Ishikawa (cell line): ENCODE results near the gene OPCML.
A peak's percentile ranks its signal among the peaks of the same experiment; 100 is the strongest.

Source experiments
- CEBPB ChIP-seq: IDR thresholded peaks from 2 replicates; pipeline ENCODE4 v1.6.1; 2012
- CREB1 ChIP-seq: IDR thresholded peaks from 2 replicates; pipeline ENCODE4 v1.6.1; 2012; ENCODE audit warnings: low read depth
- EGR1 ChIP-seq: IDR thresholded peaks from 2 replicates; pipeline ENCODE4 v1.6.1; 2012
- EP300 ChIP-seq: IDR thresholded peaks from 2 replicates; pipeline ENCODE4 v1.6.1; 2012; ENCODE audit warnings: borderline replicate concordance
- FOXM1 ChIP-seq: IDR thresholded peaks from 2 replicates; pipeline ENCODE4 v1.6.1; 2012; ENCODE audit warnings: low read depth, borderline replicate concordance
- NFIC ChIP-seq: IDR thresholded peaks from 2 replicates; pipeline ENCODE4 v1.6.1; 2012
- RAD21 ChIP-seq: IDR thresholded peaks from 2 replicates; pipeline ENCODE4 v1.6.1; 2012; ENCODE audit warnings: low read depth
- TAF1 ChIP-seq: IDR thresholded peaks from 2 replicates; pipeline ENCODE4 v1.6.1; 2012; ENCODE audit warnings: low read depth, mild to moderate bottlenecking
- TCF12 ChIP-seq: IDR thresholded peaks from 2 replicates; pipeline ENCODE4 v1.6.1; 2012; ENCODE audit warnings: low read depth
- TEAD4 ChIP-seq: IDR thresholded peaks from 2 replicates; pipeline ENCODE4 v1.6.1; 2012
- YY1 ChIP-seq: IDR thresholded peaks from 2 replicates; pipeline ENCODE4 v1.6.1; 2012; ENCODE audit warnings: low read depth
- ZBTB7A ChIP-seq: IDR thresholded peaks from 2 replicates; pipeline ENCODE4 v1.6.1; 2012; ENCODE audit warnings: low read depth
- TF ChIP-seq, protein P1 (sequence below): IDR thresholded peaks from 2 replicates; pipeline ENCODE4 v1.6.1; 2012
- TF ChIP-seq, protein P2 (sequence below): IDR thresholded peaks from 2 replicates; pipeline ENCODE4 v1.6.1; 2012
- TF ChIP-seq, protein P3 (sequence below): IDR thresholded peaks from 2 replicates; pipeline ENCODE4 v1.6.1; 2012; ENCODE audit warnings: low read depth, mild to moderate bottlenecking

Gene OPCML

DNA sequence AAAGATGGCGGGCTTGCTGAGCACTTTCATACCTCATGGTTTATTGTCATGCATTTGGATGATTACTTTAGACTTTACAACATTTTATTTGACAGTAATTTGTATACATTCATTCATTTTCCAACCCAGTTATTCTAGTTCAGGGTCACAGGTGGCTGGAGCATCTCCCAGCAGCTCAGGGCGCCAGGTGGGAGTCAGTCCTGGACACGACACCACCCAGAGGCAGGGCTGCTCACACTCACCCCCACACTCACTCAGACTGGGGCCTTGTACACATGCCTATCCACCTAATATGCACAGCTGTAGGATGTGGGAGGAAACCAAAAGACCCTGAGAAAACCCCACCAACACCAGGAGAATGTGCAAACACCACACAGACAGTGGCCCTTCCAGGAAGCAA, 123.9 kb downstream of the OPCML start:
- TF ChIP-seq, protein P1, sequence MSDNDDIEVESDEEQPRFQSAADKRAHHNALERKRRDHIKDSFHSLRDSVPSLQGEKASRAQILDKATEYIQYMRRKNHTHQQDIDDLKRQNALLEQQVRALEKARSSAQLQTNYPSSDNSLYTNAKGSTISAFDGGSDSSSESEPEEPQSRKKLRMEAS = no peak
- TF ChIP-seq NFIC (no peak), ZBTB7A (no peak), RAD21 (no peak), FOXM1 (no peak), EGR1 (no peak), EP300 (no peak), CREB1 (no peak), CEBPB (no peak), YY1 (no peak), TEAD4 (no peak), TAF1 (no peak), TCF12 (no peak)
- TF ChIP-seq, protein P2, sequence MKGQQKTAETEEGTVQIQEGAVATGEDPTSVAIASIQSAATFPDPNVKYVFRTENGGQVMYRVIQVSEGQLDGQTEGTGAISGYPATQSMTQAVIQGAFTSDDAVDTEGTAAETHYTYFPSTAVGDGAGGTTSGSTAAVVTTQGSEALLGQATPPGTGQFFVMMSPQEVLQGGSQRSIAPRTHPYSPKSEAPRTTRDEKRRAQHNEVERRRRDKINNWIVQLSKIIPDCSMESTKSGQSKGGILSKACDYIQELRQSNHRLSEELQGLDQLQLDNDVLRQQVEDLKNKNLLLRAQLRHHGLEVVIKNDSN = no peak
- TF ChIP-seq, protein P3, sequence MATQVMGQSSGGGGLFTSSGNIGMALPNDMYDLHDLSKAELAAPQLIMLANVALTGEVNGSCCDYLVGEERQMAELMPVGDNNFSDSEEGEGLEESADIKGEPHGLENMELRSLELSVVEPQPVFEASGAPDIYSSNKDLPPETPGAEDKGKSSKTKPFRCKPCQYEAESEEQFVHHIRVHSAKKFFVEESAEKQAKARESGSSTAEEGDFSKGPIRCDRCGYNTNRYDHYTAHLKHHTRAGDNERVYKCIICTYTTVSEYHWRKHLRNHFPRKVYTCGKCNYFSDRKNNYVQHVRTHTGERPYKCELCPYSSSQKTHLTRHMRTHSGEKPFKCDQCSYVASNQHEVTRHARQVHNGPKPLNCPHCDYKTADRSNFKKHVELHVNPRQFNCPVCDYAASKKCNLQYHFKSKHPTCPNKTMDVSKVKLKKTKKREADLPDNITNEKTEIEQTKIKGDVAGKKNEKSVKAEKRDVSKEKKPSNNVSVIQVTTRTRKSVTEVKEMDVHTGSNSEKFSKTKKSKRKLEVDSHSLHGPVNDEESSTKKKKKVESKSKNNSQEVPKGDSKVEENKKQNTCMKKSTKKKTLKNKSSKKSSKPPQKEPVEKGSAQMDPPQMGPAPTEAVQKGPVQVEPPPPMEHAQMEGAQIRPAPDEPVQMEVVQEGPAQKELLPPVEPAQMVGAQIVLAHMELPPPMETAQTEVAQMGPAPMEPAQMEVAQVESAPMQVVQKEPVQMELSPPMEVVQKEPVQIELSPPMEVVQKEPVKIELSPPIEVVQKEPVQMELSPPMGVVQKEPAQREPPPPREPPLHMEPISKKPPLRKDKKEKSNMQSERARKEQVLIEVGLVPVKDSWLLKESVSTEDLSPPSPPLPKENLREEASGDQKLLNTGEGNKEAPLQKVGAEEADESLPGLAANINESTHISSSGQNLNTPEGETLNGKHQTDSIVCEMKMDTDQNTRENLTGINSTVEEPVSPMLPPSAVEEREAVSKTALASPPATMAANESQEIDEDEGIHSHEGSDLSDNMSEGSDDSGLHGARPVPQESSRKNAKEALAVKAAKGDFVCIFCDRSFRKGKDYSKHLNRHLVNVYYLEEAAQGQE = no peak

DNA sequence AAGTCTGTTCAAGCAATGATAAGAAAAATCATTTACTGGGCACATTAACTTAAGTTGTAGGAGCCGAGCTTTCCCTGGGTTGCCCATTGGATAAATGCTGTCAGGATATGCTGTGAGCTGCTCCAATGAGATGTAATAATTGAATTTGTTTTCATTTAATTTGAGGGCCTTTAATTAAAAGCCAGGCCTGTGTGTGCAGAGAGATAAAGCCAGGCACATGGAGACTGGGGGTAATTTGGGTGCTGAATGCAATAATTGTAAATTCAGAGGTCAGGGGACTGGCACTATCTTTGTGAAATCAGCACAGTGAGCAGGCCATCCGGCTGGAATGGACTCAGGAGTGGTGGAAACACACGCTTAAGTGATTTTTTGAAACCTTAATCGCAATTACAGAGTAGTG, 125.8 kb downstream of the OPCML start:
- no peak for TF ChIP-seq RAD21
- TF ChIP-seq, protein P1 = no peak
- TF ChIP-seq TCF12 = no peak
- no peak for TF ChIP-seq CREB1
- TF ChIP-seq TAF1 = no peak
- no peak for TF ChIP-seq FOXM1
- TF ChIP-seq ZBTB7A = no peak

DNA sequence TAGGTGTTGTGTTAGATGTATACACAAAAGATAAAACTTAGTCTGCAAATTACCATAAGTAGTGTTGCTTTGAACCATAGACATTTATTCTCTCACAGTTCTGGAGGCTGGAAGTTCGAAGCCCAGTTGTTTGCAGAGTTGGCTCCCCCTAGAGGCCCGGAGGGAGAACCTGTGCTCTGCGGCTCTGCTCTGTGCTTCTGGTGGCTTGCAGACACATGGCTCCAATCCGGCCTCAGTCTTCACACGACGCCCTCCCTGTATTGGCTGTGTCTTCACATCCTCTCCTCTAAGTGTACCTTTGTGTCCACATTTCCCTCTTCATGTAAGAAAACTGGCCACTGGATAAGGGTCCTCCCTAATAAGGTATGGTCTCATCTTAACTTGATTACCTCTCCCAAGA, 128.4 kb downstream of the OPCML start:
- TF ChIP-seq ZBTB7A = no peak
- TF ChIP-seq, protein P1 = 0 out of 2 replicates have a peak, but pooled peaks have one; percentile 21
- TF ChIP-seq CREB1 = no peak
- no peak for TF ChIP-seq YY1
- TF ChIP-seq RAD21 = peak; percentile 11; the same call in 1 of the 2 replicates

DNA sequence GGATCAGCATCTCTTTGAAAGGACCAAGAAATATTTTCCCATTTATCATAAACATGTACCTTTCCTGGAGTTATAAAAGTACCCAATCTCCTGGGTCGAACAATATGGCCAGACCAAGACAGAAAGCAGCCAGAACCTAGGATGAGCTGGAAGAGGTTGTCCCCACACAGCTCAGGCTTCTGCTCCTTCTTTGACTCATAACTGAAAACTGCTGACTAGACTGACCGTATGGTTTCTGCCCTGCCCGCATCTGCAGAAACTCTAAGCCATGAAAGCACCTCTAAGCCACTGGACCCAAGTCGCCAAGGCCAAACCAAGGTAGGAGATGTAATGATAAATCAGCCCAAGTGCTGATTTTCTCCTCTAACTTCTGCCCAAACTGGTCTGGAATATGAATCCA, 129.8 kb downstream of the OPCML start:
- no peak for TF ChIP-seq CREB1
- no peak for TF ChIP-seq NFIC

DNA sequence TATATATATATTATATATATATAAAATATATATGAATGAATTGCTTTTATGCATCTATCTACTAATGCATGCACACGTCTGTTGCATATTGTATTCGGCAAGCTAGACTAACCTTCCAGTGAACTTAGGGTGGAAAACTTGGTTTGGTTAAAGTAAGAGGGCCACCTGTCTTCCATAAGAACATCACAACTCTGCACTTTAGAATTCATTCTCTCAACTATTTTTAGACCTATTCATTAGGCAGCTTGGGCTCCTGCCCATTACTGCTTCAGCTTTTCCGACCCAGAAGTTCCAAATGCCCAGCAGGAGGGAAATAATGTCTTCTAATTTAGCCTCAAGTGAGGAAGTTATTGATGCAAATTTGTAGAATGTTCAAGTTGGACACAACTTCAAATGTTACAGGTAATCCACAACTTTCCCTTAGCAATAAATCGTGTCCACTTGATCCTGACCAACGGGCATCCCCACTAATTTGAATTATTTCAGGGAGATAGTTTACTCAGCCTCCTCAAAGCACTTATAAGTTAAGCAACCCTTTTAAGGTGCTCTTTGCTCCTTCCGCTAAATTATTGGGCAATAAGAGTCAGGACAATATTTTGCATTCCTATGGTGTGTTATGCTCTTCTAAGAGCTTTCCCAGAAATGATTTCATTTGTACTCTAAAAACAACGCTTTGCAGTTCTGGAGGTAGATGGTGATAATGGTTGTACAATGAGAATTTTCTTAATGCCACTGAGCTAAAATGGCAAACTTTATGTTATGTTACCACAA, 132.3 kb downstream of the OPCML start:
- TF ChIP-seq, protein P3 = no peak
- TF ChIP-seq TEAD4 (no peak), CEBPB (no peak), YY1 (no peak), ZBTB7A (no peak), FOXM1 (no peak), TAF1 (no peak), TCF12 (no peak), CREB1 (no peak), RAD21 (no peak), NFIC (no peak), EGR1 (no peak), EP300 (no peak)
- TF ChIP-seq, protein P2 = no peak
- TF ChIP-seq, protein P1 = no peak

DNA sequence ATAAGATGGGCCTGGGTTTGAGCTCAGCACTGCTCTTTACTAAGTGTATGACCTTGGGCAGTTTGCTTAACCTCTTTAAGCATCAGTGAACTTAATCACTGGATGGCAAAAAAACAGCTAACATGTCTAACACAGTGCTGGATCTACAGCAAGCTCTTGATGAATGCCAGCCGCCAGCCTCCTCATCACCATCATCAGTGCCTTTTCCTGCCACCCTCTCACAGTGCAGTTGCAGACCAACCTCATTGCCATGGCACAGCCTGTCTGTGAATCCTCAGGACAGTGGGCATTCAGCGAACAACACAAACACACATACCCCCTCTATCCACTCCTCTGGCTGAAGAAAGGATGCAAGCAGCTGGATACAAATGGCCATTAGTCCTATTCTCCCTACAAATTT, 133.0 kb downstream of the OPCML start:
- TF ChIP-seq, protein P3 = no peak
- TF ChIP-seq CREB1 (no peak), TCF12 (no peak), RAD21 (no peak), CEBPB (no peak)
